Cardiac septum (tissue), 1 donor: ENCODE measurements around the gene LIN52. TPM values are rescaled to one million over a fixed set of nuclear protein-coding genes. Genes with fewer than 3 reads are reported as not detected.

Source experiments
- DNase-seq: peaks from one replicate; pipeline ENCODE4 v3.0.0-alpha.2; 2020; ENCODE audit warnings: low spot score
- intact Hi-C: fragments of 100-400 bp; cut with DNase I; formaldehyde crosslinking; loops from one replicate; pipeline ENCODE4 v1.14.0; 2022
- long read RNA-seq: library from polyadenylated mRNA; unstranded; transcript quantifications from one replicate; pipeline ENCODE4 v2.0.0, GENCODE V29; 2021
- total RNA-seq: library from RNA; stranded (reverse); fragmentation: NEBNext Ultra II Directional; extraction: Animal tissue kit (Norgen Biotek cat#: 25700); gene quantifications from one replicate; pipeline ENCODE4 v1.2.1, GENCODE V29; 2021
- donor health status: DM: no; HTN: no; CAD: no.

Gene LIN52
- 7.4 TPM for total RNA-seq
- long read RNA-seq, transcript LIN52-205 (6 exons, 2,776 nt), result major isoform, 8 of 16 reads
- long read RNA-seq, partial matches to known transcripts, result 2 of 16 reads
- long read RNA-seq, other reads (novel, unspliced or antisense), result 3 of 16 reads

GRCh38 chr14:74084277-74085046 is at the start of gene LIN52, which contains the start of gene ALDH6A1:
Gene LIN52, plus strand, starts transcription at chr14:74084956. Its CDS starts 19 bp downstream, at chr14:74084975.
Gene ALDH6A1, minus strand, starts transcription at chr14:74084453. Its CDS starts 59 bp downstream, at chr14:74084394.
- intact Hi-C loops, result no loop called here
- peak; percentile 99 for DNase-seq

- DNase-seq, result no peak
- intact Hi-C loops, result no loop called here
Measured at GRCh38 chr14:74035556-74035955, 49.2 kb upstream of the LIN52 start.

- no peak for DNase-seq
- intact Hi-C loops, result no loop called here
Measured at GRCh38 chr14:74038020-74038859, 46.5 kb upstream of the LIN52 start.

- DNase-seq, result no peak
- intact Hi-C loops, result no loop called here
Measured at GRCh38 chr14:74042296-74042695, 42.5 kb upstream of the LIN52 start.

- no peak for DNase-seq
- intact Hi-C loops, result no loop called here
Measured at GRCh38 chr14:74045522-74045921, 39.2 kb upstream of the LIN52 start.

GRCh38 chr14:74048281-74048680 is 36.5 kb upstream of the LIN52 start:
- no peak for DNase-seq
- intact Hi-C loops, result no loop called here

- DNase-seq, result no peak
- intact Hi-C loops, result no loop called here
Measured at GRCh38 chr14:74049876-74050495, 34.8 kb upstream of the LIN52 start.

- intact Hi-C loops, result no loop called here
- no peak for DNase-seq
Measured at GRCh38 chr14:74062809-74063150, 22.0 kb upstream of the LIN52 start.

- intact Hi-C loops, result no loop called here
- no peak for DNase-seq
Measured at GRCh38 chr14:74064426-74064825, 20.3 kb upstream of the LIN52 start.

GRCh38 chr14:74064883-74065282 is 19.9 kb upstream of the LIN52 start:
- no peak for DNase-seq
- intact Hi-C loops, result no loop called here

GRCh38 chr14:74065746-74066575 is 18.8 kb upstream of the LIN52 start:
- no peak for DNase-seq
- intact Hi-C loops, result no loop called here

GRCh38 chr14:74077401-74077800 is 7.4 kb upstream of the LIN52 start:
- no peak for DNase-seq
- intact Hi-C loops, result no loop called here

- intact Hi-C loops, result no loop called here
Measured at GRCh38 chr14:74080820-74081460, 3.8 kb upstream of the LIN52 start.

GRCh38 chr14:74081491-74081890 is 3.3 kb upstream of the LIN52 start:
- intact Hi-C loops, result no loop called here

More at GRCh38 chr14:74080820-74081460, 3.8 kb upstream of the LIN52 start:
- no peak for DNase-seq

GRCh38 chr14:74083161-74083560 is 1.6 kb upstream of the LIN52 start:
- intact Hi-C loops, result no loop called here
- DNase-seq, result no peak

More at GRCh38 chr14:74081491-74081890, 3.3 kb upstream of the LIN52 start:
- DNase-seq, result no peak

- peak; percentile 77 for DNase-seq
- intact Hi-C loops, result no loop called here
Measured at GRCh38 chr14:74083784-74084276, 926 bp upstream of the LIN52 start.

- no peak for DNase-seq
- intact Hi-C loops, result no loop called here
Measured at GRCh38 chr14:74085047-74085637, 386 bp downstream of the LIN52 start.

- intact Hi-C loops, result no loop called here
Measured at GRCh38 chr14:74085828-74086227, 1.1 kb downstream of the LIN52 start.

More at GRCh38 chr14:74085828-74086227, 1.1 kb downstream of the LIN52 start:
- no peak for DNase-seq
